GM10248 (cell line): ENCODE data around the gene SLC30A10.
"Not testable (repeated sequence)": the region's sequence is repeated elsewhere in the genome, so short reads cannot be mapped to it uniquely, and the experiment has no call there.

Experiments
- CTCF ChIA-PET: fragments of 300-600 bp; sonication (Branson Sonifier 250); formaldehyde crosslinking; extraction: SDS; loops from one replicate; lab custom pipeline; 2021; ENCODE audit warnings: antibody characterized with exemption; lab: Yijun Ruan, JAX
- POLR2A ChIA-PET: fragments of 350-650 bp; sonication (Branson Sonifier 250); formaldehyde crosslinking; extraction: SDS; loops from one replicate; lab custom pipeline; 2020; ENCODE audit warnings: antibody characterized with exemption; lab: Yijun Ruan, JAX
- DNase-seq: peaks from one replicate; pipeline ENCODE4 v3.0.0; 2012; ENCODE audit errors: extremely low spot score
- CTCF ChIP-seq: IDR thresholded peaks from 2 replicates; pipeline ENCODE4 v1.5.1; 2012; ENCODE audit warnings: mild to moderate bottlenecking, low read depth; ENCODE audit errors: extremely low read depth, missing control alignments, control extremely low read depth

Gene SLC30A10

GRCh38 chr1:219961684-219962083 lies 33.3 kb upstream of the SLC30A10 start:
- no peak for TF ChIP-seq CTCF
- POLR2A ChIA-PET = no interaction called here
- CTCF ChIA-PET = no interaction called here
- no peak for DNase-seq

- CTCF ChIA-PET = interaction anchor here (0.8 to 1.4 kb wide), 2 partner anchors 9 to 305 kb away, joined by 3 read pairs; no protein-coding TSS in a partner anchor
- DNase-seq = no peak
- POLR2A ChIA-PET = no interaction called here
- no peak for TF ChIP-seq CTCF
These were observed 31.3 kb upstream of the SLC30A10 start for GRCh38 chr1:219959540-219960203.

GRCh38 chr1:219958875-219959417 lies 30.6 kb upstream of the SLC30A10 start:
- TF ChIP-seq CTCF = no peak
- ChIA-PET POLR2A (no interaction called here), CTCF (interaction anchor here (0.8 to 1.4 kb wide), 2 partner anchors 10 to 304 kb away, joined by 3 read pairs; no protein-coding TSS in a partner anchor)
- DNase-seq = no peak

GRCh38 chr1:219954736-219955421 lies 26.5 kb upstream of the SLC30A10 start:
- POLR2A ChIA-PET = no interaction called here
- no peak for TF ChIP-seq CTCF
- no peak for DNase-seq
- CTCF ChIA-PET = interaction anchor here (1.1 kb wide), 1 partner anchor 11 kb away, joined by 3 read pairs; no protein-coding TSS in a partner anchor

GRCh38 chr1:219954052-219954451 lies 25.7 kb upstream of the SLC30A10 start:
- CTCF ChIA-PET = no interaction called here
- POLR2A ChIA-PET = no interaction called here
- no peak for DNase-seq
- no peak for TF ChIP-seq CTCF

GRCh38 chr1:219952361-219952760 lies 24.0 kb upstream of the SLC30A10 start:
- TF ChIP-seq CTCF = no peak
- CTCF ChIA-PET = interaction anchor here (1.4 kb wide), 1 partner anchor 38 kb away, joined by 3 read pairs; no protein-coding TSS in a partner anchor
- DNase-seq = no peak
- POLR2A ChIA-PET = no interaction called here

GRCh38 chr1:219949227-219949626 lies 20.9 kb upstream of the SLC30A10 start:
- POLR2A ChIA-PET, DNase-seq, CTCF ChIA-PET: not testable (repeated sequence)

GRCh38 chr1:219948766-219949165 lies 20.4 kb upstream of the SLC30A10 start:
- POLR2A ChIA-PET, CTCF ChIA-PET, DNase-seq: not testable (repeated sequence)
